Colon (tissue), 2 donors: ENCODE data around the gene OLAH.

Experiments used
- FAIRE-seq: peaks from 2 replicates; lab custom pipeline; 2012; peaks lifted over from hg19 to GRCh38; lab: Jason Lieb, UNC
- donor health status: control.
- donor health status: control.

Gene OLAH

GRCh38 chr10:15072358-15072757 lies 28.6 kb downstream of the OLAH start:
- FAIRE-seq: no peak

- FAIRE-seq: no peak
Observed at GRCh38 chr10:15075421-15075820, 31.7 kb downstream of the OLAH start.

GRCh38 chr10:15083674-15084501 lies 40.1 kb downstream of the OLAH start:
- FAIRE-seq: no peak

- no peak for FAIRE-seq
Observed at GRCh38 chr10:15084502-15084922, 40.8 kb downstream of the OLAH start.

GRCh38 chr10:15088428-15089261 lies 44.9 kb downstream of the OLAH start, which contains the start of gene ACBD7:
Gene ACBD7, minus strand, starts transcription at chr10:15088776. Its CDS starts 48 bp downstream, at chr10:15088728.
- FAIRE-seq: no peak

- no peak for FAIRE-seq
Observed at GRCh38 chr10:15091418-15091817, 47.7 kb downstream of the OLAH start.

GRCh38 chr10:15092855-15093408 lies 49.2 kb downstream of the OLAH start:
- FAIRE-seq: no peak

- FAIRE-seq: no peak
Observed at GRCh38 chr10:15096661-15097010, 52.9 kb downstream of the OLAH start.

- FAIRE-seq: no peak
Observed at GRCh38 chr10:15097011-15097812, 53.5 kb downstream of the OLAH start, which contains the start of gene RPP38. Gene RPP38, plus strand, starts transcription at chr10:15097355. Its CDS starts 5,960 bp downstream, at chr10:15103315.

GRCh38 chr10:15099886-15100285 lies 56.1 kb downstream of the OLAH start:
- FAIRE-seq: no peak

GRCh38 chr10:15103513-15103912 lies 59.8 kb downstream of the OLAH start:
- FAIRE-seq: no peak

GRCh38 chr10:15106352-15107013 lies 62.7 kb downstream of the OLAH start:
- no peak for FAIRE-seq

- FAIRE-seq: no peak
Observed at GRCh38 chr10:15112657-15113056, 68.9 kb downstream of the OLAH start.

- no peak for FAIRE-seq
Observed at GRCh38 chr10:15113766-15114165, 70.0 kb downstream of the OLAH start.

GRCh38 chr10:15116225-15116624 lies 72.5 kb downstream of the OLAH start:
- FAIRE-seq: no peak

GRCh38 chr10:15118615-15119014 lies 74.9 kb downstream of the OLAH start:
- no peak for FAIRE-seq

- FAIRE-seq: no peak
Observed at GRCh38 chr10:15120523-15120922, 76.8 kb downstream of the OLAH start.

- no peak for FAIRE-seq
Observed at GRCh38 chr10:15121707-15122106, 78.0 kb downstream of the OLAH start.

GRCh38 chr10:15122477-15123030 lies 78.8 kb downstream of the OLAH start:
- FAIRE-seq: no peak
